Trophoblast cell (in vitro differentiated cells and primary cell): Measurements from ENCODE around the gene GOLGA1.

Experiments
- DNase-seq, 2 donors: peaks; one replicate each; pipeline ENCODE4 v3.0.0-alpha.2; 2016
- H2AFZ ChIP-seq: 2 replicates; pipeline ENCODE4 v1.6.1; 2013; ENCODE audit warnings: low read length, moderate library complexity, mild to moderate bottlenecking; ENCODE audit not compliant: insufficient read depth, poor library complexity
- H2AK5ac ChIP-seq: 2 replicates; pipeline ENCODE4 v1.6.1; 2013; ENCODE audit warnings: mild to moderate bottlenecking, low read length
- H2BK120ac ChIP-seq: 2 replicates; pipeline ENCODE4 v1.6.1; 2013; ENCODE audit warnings: low read length, mild to moderate bottlenecking, moderate library complexity; ENCODE audit not compliant: insufficient read depth, poor library complexity
- H2BK12ac ChIP-seq: 2 replicates; pipeline ENCODE4 v1.6.1; 2013; ENCODE audit warnings: mild to moderate bottlenecking, low read length, moderate library complexity
- H2BK5ac ChIP-seq: 2 replicates; pipeline ENCODE4 v1.6.1; 2013; ENCODE audit warnings: low read length, low read depth, moderate library complexity, mild to moderate bottlenecking; ENCODE audit not compliant: poor library complexity
- H3K14ac ChIP-seq: 2 replicates; pipeline ENCODE4 v1.6.1; 2013; ENCODE audit warnings: mild to moderate bottlenecking, low read length
- H3K18ac ChIP-seq: 2 replicates; pipeline ENCODE4 v1.6.1; 2013; ENCODE audit warnings: mild to moderate bottlenecking, low read length
- H3K23ac ChIP-seq: 2 replicates; pipeline ENCODE4 v1.6.1; 2013; ENCODE audit warnings: low read length
- H3K27ac ChIP-seq: 2 replicates; pipeline ENCODE4 v1.5.1; 2013; ENCODE audit warnings: low read depth, mild to moderate bottlenecking, inconsistent platforms, low read length, moderate library complexity
- H3K27me3 ChIP-seq: 2 replicates; pipeline ENCODE4 v1.6.1; 2013; ENCODE audit warnings: inconsistent platforms, mild to moderate bottlenecking, low read length, moderate library complexity; ENCODE audit not compliant: insufficient read depth
- H3K36me3 ChIP-seq, 2 experiments: 1 replicate in 1 of 2; 2 replicates in 1 of 2; pipeline ENCODE4 v1.6.1; 2013; ENCODE audit warnings: low read length in 2 of 2, mild to moderate bottlenecking in 2 of 2, moderate library complexity in 1 of 2; ENCODE audit not compliant: insufficient read depth in 2 of 2, control insufficient read depth in 1 of 2
- H3K4ac ChIP-seq: 2 replicates; pipeline ENCODE4 v1.6.1; 2013; ENCODE audit warnings: low read depth, mild to moderate bottlenecking, low read length, moderate library complexity
- H3K4me1 ChIP-seq, 2 experiments: 1 replicate in 1 of 2; 2 replicates in 1 of 2; pipeline ENCODE4 v1.6.1; 2013; ENCODE audit warnings: low read length in 2 of 2, mild to moderate bottlenecking in 2 of 2, moderate library complexity in 1 of 2; ENCODE audit not compliant: insufficient read depth in 2 of 2, control insufficient read depth in 1 of 2
- H3K4me2 ChIP-seq: 2 replicates; pipeline ENCODE4 v1.6.1; 2013; ENCODE audit warnings: inconsistent platforms, mild to moderate bottlenecking, low read length, moderate library complexity
- H3K4me3 ChIP-seq: 2 replicates; pipeline ENCODE4 v1.5.1; 2013; ENCODE audit warnings: mild to moderate bottlenecking, low read depth, low read length, inconsistent platforms
- H3K79me1 ChIP-seq: one replicate; pipeline ENCODE4 v1.6.1; 2013; ENCODE audit warnings: low read length
- H3K79me2 ChIP-seq: 2 replicates; pipeline ENCODE4 v1.6.1; 2013; ENCODE audit warnings: low read length, mild to moderate bottlenecking; ENCODE audit not compliant: control insufficient read depth, insufficient read depth, poor library complexity
- H3K9ac ChIP-seq: 2 replicates; pipeline ENCODE4 v1.6.1; 2013; ENCODE audit warnings: mild to moderate bottlenecking, low read length
- H3K9me3 ChIP-seq: 2 replicates; pipeline ENCODE4 v1.6.1; 2013; ENCODE audit warnings: low read depth, mild to moderate bottlenecking, control low read depth, inconsistent platforms, low read length; ENCODE audit not compliant: insufficient read depth
- H4K12ac ChIP-seq: 2 replicates; pipeline ENCODE4 v1.6.1; 2013; ENCODE audit warnings: low read depth, mild to moderate bottlenecking, low read length, moderate library complexity
- H4K8ac ChIP-seq: 2 replicates; pipeline ENCODE4 v1.6.1; 2013; ENCODE audit warnings: low read depth, mild to moderate bottlenecking, low read length, moderate library complexity
- H4K91ac ChIP-seq: one replicate; pipeline ENCODE4 v1.6.1; 2013; ENCODE audit warnings: low read depth, mild to moderate bottlenecking, low read length, moderate library complexity
- WGBS: extraction: QIAGEN DNeasy Blood & Tissue Kit; methylation state at CpG from one replicate; pipeline ENCODE4 v1.1.7; 2013; ENCODE audit warnings: missing lambda C conversion rate; ENCODE audit not compliant: insufficient read length, insufficient coverage; ENCODE audit errors: extremely low coverage; 5-methylcytosine and 5-hydroxymethylcytosine counted together

GOLGA1 gene

GRCh38 chr9:124870723-124871122, 70.2 kb downstream of the GOLGA1 start:
- peak overlapping the region; percentile 77 for H3K9ac ChIP-seq
- H2BK12ac ChIP-seq = no peak overlapping the region
- peak overlapping the region; percentile 99 for H3K4ac ChIP-seq
- no peak overlapping the region for H4K8ac ChIP-seq
- H3K9me3 ChIP-seq = peaks cover 3% of the 10 kb centered on the region
- H3K27ac ChIP-seq = peak overlapping the region; percentile 9
- no peak overlapping the region for H4K91ac ChIP-seq
- H3K23ac ChIP-seq = no peak overlapping the region
- H2AFZ ChIP-seq = no peak overlapping the region
- H4K12ac ChIP-seq = no peak overlapping the region
- H2AK5ac ChIP-seq = no peak overlapping the region
- H3K4me3 ChIP-seq = peak overlapping the region; percentile 97
- H3K79me2 ChIP-seq = peaks cover 26% of the 10 kb centered on the region
- DNase-seq = no peak
- peaks cover 25 to 37% of the 10 kb centered on the region in 2 experiments for H3K36me3 ChIP-seq
- no peak overlapping the region for H2BK5ac ChIP-seq
- H3K4me2 ChIP-seq = peak overlapping the region; percentile 94
- WGBS = no CpG with 5 or more reads among the region's 6 CpGs
- no peak overlapping the region for H3K18ac ChIP-seq
- peaks cover 18% of the 10 kb centered on the region for H3K79me1 ChIP-seq
- no peaks in the 10 kb centered on the region for H3K27me3 ChIP-seq
- H3K14ac ChIP-seq = peak overlapping the region; percentile 9
- no peak overlapping the region for H2BK120ac ChIP-seq
- peaks cover 10 to 13% of the 10 kb centered on the region in 2 experiments for H3K4me1 ChIP-seq

DNA sequence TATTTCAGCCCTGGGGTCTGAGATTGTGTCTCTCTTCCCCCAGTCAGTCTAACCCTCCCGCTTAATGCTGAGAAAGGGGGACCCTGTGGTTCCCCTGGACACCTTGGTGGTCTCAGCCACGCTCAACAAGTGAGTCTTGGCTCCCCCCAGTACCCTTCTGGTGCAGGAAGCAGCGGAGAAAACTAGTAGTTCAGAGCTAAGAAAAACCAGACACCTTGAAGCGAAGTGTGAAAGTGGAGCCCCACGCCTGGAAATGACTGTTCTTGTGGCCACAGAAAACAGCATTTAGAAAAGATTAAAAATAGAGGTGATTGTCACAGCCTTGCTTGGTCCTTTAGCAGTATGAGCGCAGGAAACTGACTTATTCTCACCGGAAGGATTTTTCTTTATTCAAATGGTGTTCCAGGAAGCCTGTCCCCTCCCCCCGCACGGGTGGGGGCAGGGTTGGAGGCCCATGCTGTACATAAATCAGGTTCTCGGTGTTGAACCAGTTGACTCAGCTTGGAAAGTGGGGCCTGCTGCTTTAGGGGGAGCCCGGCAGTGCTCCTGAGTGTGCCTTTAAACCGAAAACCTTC, 70.8 kb downstream of the GOLGA1 start:
- peaks cover 26% of the 10 kb centered on the region for H3K79me2 ChIP-seq
- no peak overlapping the region for H3K18ac ChIP-seq
- H3K4me2 ChIP-seq = peak overlapping the region; percentile 94
- H3K4me1 ChIP-seq = peaks cover 10 to 13% of the 10 kb centered on the region in 2 experiments
- peak overlapping the region; percentile 78 for H4K8ac ChIP-seq
- peak overlapping the region; percentile 94 for H3K14ac ChIP-seq
- H4K12ac ChIP-seq = peak overlapping the region; percentile 19
- H3K27ac ChIP-seq = peak overlapping the region; percentile 45
- peak overlapping the region; percentile 99 for H3K4ac ChIP-seq
- no CpG with 5 or more reads among the region's 12 CpGs for WGBS
- peak overlapping the region; percentile 42 for H2BK5ac ChIP-seq
- peak overlapping the region; percentile 52 for H2BK120ac ChIP-seq
- H3K36me3 ChIP-seq = peaks cover 18 to 31% of the 10 kb centered on the region in 2 experiments
- no peak overlapping the region for H3K23ac ChIP-seq
- peak in 1 of 2 donors; percentile 33 for DNase-seq
- H4K91ac ChIP-seq = peak overlapping the region; percentile 67
- H3K4me3 ChIP-seq = peak overlapping the region; percentile 97
- peaks cover 18% of the 10 kb centered on the region for H3K79me1 ChIP-seq
- H2AFZ ChIP-seq = peak overlapping the region; percentile 32
- peaks cover 3% of the 10 kb centered on the region for H3K9me3 ChIP-seq
- no peak overlapping the region for H2BK12ac ChIP-seq
- peak overlapping the region; percentile 95 for H3K9ac ChIP-seq
- H2AK5ac ChIP-seq = peak overlapping the region; percentile 50
- H3K27me3 ChIP-seq = no peaks in the 10 kb centered on the region

- Histone ChIP-seq H2BK12ac (no peak overlapping the region), H3K18ac (peak overlapping the region; percentile 28), H3K79me2 (peaks cover 26% of the 10 kb centered on the region), H3K9me3 (peaks cover 3% of the 10 kb centered on the region), H3K4me3 (peak overlapping the region; percentile 97), H4K91ac (peak overlapping the region; percentile 67), H2BK120ac (peak overlapping the region; percentile 52), H4K12ac (peak overlapping the region; percentile 72), H4K8ac (peak overlapping the region; percentile 78), H3K23ac (no peak overlapping the region), H2BK5ac (peak overlapping the region; percentile 42), H2AFZ (peak overlapping the region; percentile 82), H3K4ac (peak overlapping the region; percentile 99), H3K79me1 (peaks cover 18% of the 10 kb centered on the region), H3K27me3 (no peaks in the 10 kb centered on the region), H2AK5ac (peak overlapping the region; percentile 71), H3K9ac (peak overlapping the region; percentile 95), H3K4me1 (peaks cover 10 to 13% of the 10 kb centered on the region in 2 experiments), H3K27ac (peak overlapping the region; percentile 73), H3K4me2 (peak overlapping the region; percentile 94), H3K36me3 (peaks cover 14 to 26% of the 10 kb centered on the region in 2 experiments), H3K14ac (peak overlapping the region; percentile 94)
- peak in 1 of 2 donors; percentile 22 for DNase-seq
- no CpG with 5 or more reads among the region's 41 CpGs for WGBS
Measured at GRCh38 chr9:124869466-124869985, 71.4 kb downstream of the GOLGA1 start.

- Histone ChIP-seq H3K27me3 (no peaks in the 10 kb centered on the region), H3K23ac (no peak overlapping the region), H3K9ac (peak overlapping the region; percentile 97), H3K4ac (peak overlapping the region; percentile 99), H4K8ac (peak overlapping the region; percentile 95), H3K9me3 (peaks cover 3% of the 10 kb centered on the region), H2BK12ac (no peak overlapping the region), H3K27ac (peak overlapping the region; percentile 87), H4K91ac (peak overlapping the region; percentile 92), H3K4me3 (peak overlapping the region; percentile 97), H2BK5ac (peak overlapping the region; percentile 80), H3K4me2 (peak overlapping the region; percentile 94), H3K14ac (peak overlapping the region; percentile 97), H2AFZ (peak overlapping the region; percentile 82), H4K12ac (peak overlapping the region; percentile 78), H3K36me3 (peaks cover 10 to 19% of the 10 kb centered on the region in 2 experiments), H3K4me1 (peaks cover 10 to 13% of the 10 kb centered on the region in 2 experiments), H3K79me2 (peaks cover 26% of the 10 kb centered on the region), H3K79me1 (peaks cover 18% of the 10 kb centered on the region), H3K18ac (peak overlapping the region; percentile 94), H2BK120ac (peak overlapping the region; percentile 75), H2AK5ac (peak overlapping the region; percentile 80)
- WGBS = no CpG with 5 or more reads among the region's 101 CpGs
- peak; percentile 84 to 91 for DNase-seq
Measured at GRCh38 chr9:124868511-124869465, 72.1 kb downstream of the GOLGA1 start.
